Glomerular endothelial cell (primary cell): Measurements from ENCODE around the gene HOXD3. TPM values are rescaled to one million over a fixed set of nuclear protein-coding genes. Genes with fewer than 3 reads are reported as not detected.

Source experiments
- DNase-seq: peaks from one replicate; pipeline ENCODE4 v3.0.0-alpha.2; 2011; ENCODE audit warnings: low read depth, low spot score; ENCODE audit errors: extremely low read depth
- total RNA-seq: library from RNA; depleted of rRNA; stranded (reverse); fragments of >200 nt; gene quantifications from 2 replicates; pipeline ENCODE4 v1.2.3, GENCODE V29; 2015

HOXD3 gene
- total RNA-seq, 1 donor from 2014 or later = 7.2 TPM

GRCh38 chr2:176132205-176133171, 24.6 kb upstream of the HOXD3 start:
- DNase-seq = no peak

- no peak for DNase-seq
Measured at GRCh38 chr2:176133389-176133788, 23.7 kb upstream of the HOXD3 start.

- no peak for DNase-seq
Measured at GRCh38 chr2:176134035-176134434, 23.1 kb upstream of the HOXD3 start.

DNA sequence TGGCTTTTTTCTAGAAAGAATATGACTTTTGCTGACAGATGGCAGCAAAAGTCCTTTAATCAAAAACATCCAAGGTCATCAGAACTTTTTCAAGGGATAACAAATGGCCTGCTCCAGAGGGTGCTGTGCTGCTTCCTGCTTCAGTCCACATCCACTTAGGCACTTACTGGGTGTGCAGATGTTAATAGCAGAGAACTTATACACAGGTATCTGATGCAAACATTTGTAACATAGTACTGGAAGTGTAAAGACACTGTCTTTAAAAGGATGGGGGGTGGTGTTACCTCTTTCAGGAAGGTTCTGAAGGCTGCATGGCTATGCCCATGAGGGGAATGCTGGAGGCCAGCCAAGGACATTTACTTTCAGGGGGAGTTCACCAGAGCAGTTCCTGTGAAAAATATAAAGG, 22.1 kb upstream of the HOXD3 start:
- no peak for DNase-seq

DNA sequence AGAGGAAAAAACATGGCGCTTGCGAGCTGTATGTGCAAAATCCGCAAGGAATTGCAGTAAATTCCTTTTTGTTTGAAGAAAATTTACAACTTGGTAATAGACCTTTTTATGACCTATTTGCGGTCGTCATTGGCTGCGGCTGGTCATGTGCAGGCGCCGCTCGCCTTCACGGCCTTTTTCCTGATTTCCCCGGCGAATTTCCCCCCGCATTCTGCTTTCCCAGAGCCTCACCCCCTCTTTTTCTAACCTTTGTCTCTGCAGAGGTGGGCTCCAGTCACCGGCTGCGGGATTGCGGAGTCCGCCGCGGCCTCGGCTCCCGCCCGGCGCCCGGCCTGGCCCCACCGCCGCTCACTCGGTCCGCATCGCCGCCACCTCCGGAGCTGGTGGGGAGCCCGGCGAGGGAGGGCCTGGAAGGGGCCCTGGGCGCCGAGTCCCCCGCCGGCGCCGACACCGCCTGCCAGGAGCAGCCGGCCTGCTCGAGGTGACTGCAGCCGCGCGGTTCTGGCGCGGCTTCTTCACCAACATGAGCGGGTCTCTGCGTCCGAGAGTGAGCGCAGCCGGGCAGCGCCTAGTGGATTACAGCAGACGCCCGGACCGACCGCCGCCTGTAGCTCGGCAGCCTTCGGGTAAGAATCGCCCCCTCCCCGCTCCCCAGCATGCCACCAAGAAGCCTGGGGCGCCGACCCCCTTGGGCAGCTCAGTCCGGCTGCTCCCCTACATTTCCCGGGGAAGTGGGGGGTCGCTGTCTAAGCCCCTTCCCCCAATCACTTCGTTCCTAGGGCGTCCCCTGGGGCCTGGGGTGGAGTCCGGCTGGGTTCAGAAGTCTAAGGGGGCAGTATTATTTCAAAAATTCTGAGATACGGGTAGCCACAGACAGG, 20.5 kb upstream of the HOXD3 start:
- DNase-seq = no peak

GRCh38 chr2:176137252-176137580, 19.9 kb upstream of the HOXD3 start:
- no peak for DNase-seq

GRCh38 chr2:176137906-176138305, 19.2 kb upstream of the HOXD3 start:
- no peak for DNase-seq

GRCh38 chr2:176138526-176138922, 18.6 kb upstream of the HOXD3 start:
- DNase-seq = no peak

DNA sequence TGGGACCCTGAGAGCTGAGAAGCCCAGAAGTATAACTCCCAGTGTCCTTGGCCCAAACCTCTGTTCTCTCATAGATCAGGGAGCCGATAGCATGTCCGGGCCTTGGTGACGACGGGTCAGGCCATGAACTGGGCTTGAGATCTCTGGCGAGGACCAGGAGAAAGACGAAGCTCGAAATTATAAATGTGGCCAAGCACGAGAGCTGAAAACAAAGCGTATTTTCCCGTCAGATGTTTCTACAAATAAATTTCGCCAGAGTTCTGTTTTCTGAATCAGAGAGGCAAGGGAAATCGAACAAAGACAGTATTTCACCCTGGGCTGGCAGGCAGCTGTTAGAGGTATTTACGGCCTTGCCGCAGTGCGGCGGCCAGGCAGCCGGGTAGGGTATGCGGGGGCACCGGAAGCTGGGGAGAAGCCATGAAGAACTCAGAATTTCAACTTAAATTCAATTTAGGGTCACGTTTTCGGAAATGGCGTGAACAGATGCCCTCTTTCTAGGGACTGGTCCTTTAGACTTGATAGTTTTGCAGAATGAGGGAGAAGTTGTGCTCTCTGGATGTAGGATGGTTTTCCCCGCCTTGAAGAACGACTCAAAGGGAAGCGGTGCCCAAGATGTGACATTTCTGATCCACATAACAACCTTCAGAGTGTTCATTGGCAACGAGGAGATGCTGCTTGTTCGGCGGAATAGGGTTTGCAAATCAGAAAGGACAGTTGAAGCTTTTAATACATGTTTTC, 18.0 kb upstream of the HOXD3 start:
- no peak for DNase-seq

DNA sequence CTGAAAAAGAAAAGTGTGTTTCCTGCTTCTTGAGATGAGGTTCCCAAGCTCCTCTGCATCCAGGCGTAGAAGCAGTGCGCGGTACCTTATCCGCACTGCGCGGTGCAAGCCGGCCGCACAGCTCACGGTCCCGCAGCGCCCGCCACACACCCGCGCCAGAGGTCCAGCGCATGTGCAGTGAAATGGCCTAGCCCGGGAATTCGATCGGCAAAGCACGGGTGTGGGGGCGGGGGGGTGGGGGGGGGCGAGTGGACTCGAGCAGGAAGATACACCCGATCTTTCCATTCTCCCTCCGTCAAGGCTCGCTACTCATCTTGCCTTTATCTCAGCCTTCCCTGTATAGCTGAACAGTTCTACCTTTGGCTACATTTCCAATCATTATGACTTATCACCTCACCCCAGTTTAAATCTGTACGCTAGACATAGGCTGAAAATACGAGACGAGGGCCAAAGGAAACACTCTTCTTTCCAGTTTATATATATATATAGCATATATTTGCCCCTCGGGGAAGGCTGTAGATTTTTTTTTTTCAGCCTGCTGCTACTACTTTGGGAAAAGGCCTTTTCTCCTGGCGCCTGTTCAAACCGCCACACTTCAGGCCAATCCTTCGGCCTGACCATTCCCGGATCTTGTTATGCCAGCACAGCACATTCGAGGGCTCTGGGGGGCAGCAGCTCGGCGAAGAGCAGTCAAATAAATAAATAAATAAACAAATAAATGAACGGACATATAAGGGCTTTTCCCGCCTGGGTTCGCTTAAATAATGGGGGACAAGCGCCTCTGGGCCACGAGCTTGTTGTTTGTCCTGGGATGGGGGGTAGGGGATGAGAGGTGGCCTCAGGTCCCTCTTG, 17.2 kb upstream of the HOXD3 start:
- DNase-seq = no peak

DNA sequence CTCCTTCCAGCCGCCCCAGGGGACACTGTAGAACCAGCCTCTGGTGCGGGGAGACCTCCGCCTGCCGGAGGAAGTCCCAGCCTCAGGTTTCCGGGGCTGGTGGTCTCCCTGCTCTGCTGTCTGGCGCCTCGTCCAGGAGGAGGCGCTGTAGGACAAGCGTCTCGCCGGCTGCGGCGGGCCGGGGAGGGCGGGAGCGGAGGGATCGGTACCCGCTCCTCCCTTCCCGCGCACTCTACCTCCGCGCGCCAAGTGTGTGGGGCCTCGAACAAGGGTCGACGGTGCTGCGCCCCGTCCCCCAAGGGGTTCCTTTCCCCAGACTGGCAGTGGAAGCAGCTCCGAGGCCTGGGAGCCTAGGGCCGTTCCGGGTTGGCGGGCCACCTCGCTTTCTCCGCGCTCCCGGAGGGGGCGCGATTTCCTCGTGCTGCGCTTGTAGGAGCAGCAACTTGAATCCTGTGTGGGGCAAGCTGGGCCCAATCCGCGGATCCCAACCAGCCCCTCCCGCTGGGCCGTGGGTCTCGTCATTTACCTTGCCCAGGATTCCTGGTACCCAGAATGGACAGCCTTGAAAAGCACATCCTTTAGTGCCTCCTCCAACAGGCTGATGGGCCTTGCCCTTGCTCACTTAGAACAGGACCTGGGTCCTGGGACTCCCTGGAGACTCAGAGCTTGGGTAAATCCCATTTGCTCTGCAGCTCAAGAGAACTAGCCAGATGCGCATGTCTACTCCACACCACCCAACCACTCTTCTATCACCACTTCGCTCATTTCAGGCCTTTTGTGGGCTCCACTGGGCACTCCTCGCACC, 16.4 kb upstream of the HOXD3 start:
- no peak for DNase-seq

GRCh38 chr2:176142281-176142680, 14.8 kb upstream of the HOXD3 start:
- DNase-seq = no peak

- DNase-seq = no peak
Measured at GRCh38 chr2:176145085-176145969, 11.8 kb upstream of the HOXD3 start.

GRCh38 chr2:176146101-176146500, 11.0 kb upstream of the HOXD3 start:
- DNase-seq = no peak

GRCh38 chr2:176146645-176147044, 10.5 kb upstream of the HOXD3 start:
- DNase-seq = no peak

- DNase-seq = no peak
Measured at GRCh38 chr2:176147210-176147799, 9.8 kb upstream of the HOXD3 start.

- no peak for DNase-seq
Measured at GRCh38 chr2:176147800-176148496, 9.2 kb upstream of the HOXD3 start.
